ENCODE measurements around the gene ZNF79.

ZNF79 gene

DNA sequence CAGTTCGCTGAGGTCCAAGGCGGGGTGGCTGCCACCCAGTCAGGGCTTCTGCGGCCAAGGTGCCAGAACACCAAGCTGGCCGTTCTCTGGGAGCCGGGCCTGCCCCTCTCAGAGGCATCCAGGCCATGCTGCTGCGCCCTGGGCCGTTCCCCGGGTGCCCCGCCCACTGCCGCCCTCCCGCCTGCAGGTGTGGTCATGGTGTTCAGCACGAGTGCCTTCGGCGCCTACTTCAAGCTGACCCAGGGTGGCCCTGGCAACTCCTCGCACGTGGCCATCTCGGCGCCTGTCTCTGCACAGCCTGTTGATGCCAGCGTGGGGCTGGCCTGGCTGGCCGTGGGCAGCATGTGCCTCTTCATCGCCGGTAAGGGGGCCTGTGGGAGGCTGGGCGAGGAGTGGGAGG is 19.6 kb upstream of the ZNF79 start:
- Histone ChIP-seq H3K4me3 (no peak overlapping the region), H3K27me3 (no peaks in the 10 kb centered on the region), H3K4me1 (no peaks in the 10 kb centered on the region), H3K27ac (no peak overlapping the region), H3K9me3 (no peaks in the 10 kb centered on the region), H3K36me3 (peaks cover 9 to 81% (median 57%) of the 10 kb centered on the region in 3 donors)
- no peak for DNase-seq
- intact Hi-C loops (cut with DNase I; ENCODE audit: low total_unique reads): no loop called here
- TF ChIP-seq, protein P1, sequence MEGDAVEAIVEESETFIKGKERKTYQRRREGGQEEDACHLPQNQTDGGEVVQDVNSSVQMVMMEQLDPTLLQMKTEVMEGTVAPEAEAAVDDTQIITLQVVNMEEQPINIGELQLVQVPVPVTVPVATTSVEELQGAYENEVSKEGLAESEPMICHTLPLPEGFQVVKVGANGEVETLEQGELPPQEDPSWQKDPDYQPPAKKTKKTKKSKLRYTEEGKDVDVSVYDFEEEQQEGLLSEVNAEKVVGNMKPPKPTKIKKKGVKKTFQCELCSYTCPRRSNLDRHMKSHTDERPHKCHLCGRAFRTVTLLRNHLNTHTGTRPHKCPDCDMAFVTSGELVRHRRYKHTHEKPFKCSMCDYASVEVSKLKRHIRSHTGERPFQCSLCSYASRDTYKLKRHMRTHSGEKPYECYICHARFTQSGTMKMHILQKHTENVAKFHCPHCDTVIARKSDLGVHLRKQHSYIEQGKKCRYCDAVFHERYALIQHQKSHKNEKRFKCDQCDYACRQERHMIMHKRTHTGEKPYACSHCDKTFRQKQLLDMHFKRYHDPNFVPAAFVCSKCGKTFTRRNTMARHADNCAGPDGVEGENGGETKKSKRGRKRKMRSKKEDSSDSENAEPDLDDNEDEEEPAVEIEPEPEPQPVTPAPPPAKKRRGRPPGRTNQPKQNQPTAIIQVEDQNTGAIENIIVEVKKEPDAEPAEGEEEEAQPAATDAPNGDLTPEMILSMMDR (IDR thresholded peaks at IDR 0.05): no peak

DNA sequence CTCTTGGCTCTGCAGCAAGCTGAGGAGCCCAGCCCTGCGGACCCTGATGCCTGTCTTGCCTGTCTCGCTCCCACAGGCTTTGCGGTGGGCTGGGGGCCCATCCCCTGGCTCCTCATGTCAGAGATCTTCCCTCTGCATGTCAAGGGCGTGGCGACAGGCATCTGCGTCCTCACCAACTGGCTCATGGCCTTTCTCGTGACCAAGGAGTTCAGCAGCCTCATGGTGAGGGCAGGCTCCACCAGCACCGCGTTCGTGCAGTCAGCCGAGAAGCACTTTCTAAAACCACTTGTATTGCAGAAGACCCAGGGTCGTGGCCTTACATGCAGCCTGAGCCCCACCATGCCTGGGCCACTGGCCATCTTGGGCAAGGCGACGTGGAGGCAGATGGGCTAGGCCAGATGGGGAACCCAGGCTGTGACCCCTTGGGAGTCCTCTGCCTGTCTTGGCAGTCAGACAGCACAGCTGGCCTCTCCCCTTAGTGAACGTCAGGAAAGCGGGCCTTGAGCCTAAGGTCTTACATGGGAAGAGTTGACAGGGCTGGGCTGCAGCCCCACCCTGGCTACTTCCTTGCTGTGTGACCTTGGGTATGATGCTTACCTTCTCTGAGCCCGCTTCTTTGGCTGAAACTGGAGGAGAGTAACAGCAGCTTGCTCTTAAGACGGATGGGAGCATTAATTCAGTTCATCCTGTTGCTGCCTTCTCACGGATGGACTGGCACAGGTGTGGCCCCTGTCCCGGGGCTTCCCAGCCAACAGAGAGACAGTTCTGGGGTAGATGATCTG is 18.6 kb upstream of the ZNF79 start:
- no peak overlapping the region for H3K27ac ChIP-seq
- intact Hi-C loops (cut with DNase I; ENCODE audit: low total_unique reads): no loop called here
- H3K27me3 ChIP-seq: no peaks in the 10 kb centered on the region
- DNase-seq: no peak
- no peaks in the 10 kb centered on the region for H3K4me1 ChIP-seq
- no peaks in the 10 kb centered on the region for H3K9me3 ChIP-seq
- no peak overlapping the region for H3K4me3 ChIP-seq
- peaks cover 9 to 72% (median 53%) of the 10 kb centered on the region in 3 donors for H3K36me3 ChIP-seq
- TF ChIP-seq, protein P1 (IDR thresholded peaks at IDR 0.05): no peak

DNA sequence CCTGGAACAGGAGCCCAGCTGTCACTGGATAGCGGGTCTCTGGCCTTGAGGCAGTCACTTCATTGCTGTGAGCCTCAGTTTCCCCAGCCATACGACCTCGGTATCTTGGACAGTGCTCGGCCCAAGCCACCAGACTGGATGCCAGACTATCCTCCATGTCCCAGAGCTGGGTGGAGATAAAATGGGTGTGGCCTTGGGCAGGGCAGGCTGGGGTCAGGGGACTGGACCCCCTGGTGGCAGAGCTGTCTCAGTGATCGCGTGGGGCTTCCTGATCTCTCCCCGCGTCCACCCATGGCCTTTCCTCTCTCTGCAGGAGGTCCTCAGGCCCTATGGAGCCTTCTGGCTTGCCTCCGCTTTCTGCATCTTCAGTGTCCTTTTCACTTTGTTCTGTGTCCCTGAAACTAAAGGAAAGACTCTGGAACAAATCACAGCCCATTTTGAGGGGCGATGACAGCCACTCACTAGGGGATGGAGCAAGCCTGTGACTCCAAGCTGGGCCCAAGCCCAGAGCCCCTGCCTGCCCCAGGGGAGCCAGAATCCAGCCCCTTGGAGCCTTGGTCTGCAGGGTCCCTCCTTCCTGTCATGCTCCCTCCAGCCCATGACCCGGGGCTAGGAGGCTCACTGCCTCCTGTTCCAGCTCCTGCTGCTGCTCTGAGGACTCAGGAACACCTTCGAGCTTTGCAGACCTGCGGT is 17.2 kb upstream of the ZNF79 start:
- Histone ChIP-seq H3K27ac (no peak overlapping the region), H3K36me3 (peaks cover 9 to 58% (median 44%) of the 10 kb centered on the region in 3 donors), H3K27me3 (no peaks in the 10 kb centered on the region), H3K4me3 (no peak overlapping the region), H3K4me1 (no peaks in the 10 kb centered on the region), H3K9me3 (no peaks in the 10 kb centered on the region)
- no peak for DNase-seq
- intact Hi-C loops (cut with DNase I; ENCODE audit: low total_unique reads): no loop called here
- TF ChIP-seq, protein P1 (IDR thresholded peaks at IDR 0.05): no peak

DNA sequence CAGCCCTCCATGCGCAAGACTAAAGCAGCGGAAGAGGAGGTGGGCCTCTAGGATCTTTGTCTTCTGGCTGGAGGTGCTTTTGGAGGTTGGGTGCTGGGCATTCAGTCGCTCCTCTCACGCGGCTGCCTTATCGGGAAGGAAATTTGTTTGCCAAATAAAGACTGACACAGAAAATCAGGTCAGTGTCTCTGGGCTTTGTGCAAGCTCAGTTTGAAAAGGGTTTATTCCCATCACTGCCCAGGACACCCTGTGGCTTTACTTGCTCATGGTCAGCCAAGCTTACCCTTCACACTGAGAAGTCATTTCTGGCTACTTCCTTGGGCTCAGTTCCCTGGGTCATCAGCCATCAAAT is 16.7 kb upstream of the ZNF79 start:
- no peak for DNase-seq
- H3K27ac ChIP-seq: no peak overlapping the region
- no peaks in the 10 kb centered on the region for H3K27me3 ChIP-seq
- TF ChIP-seq, protein P1 (IDR thresholded peaks at IDR 0.05): no peak
- H3K36me3 ChIP-seq: peaks cover 9 to 53% (median 39%) of the 10 kb centered on the region in 3 donors
- intact Hi-C loops (cut with DNase I; ENCODE audit: low total_unique reads): no loop called here
- H3K4me1 ChIP-seq: no peaks in the 10 kb centered on the region
- H3K4me3 ChIP-seq: no peak overlapping the region
- no peaks in the 10 kb centered on the region for H3K9me3 ChIP-seq

DNA sequence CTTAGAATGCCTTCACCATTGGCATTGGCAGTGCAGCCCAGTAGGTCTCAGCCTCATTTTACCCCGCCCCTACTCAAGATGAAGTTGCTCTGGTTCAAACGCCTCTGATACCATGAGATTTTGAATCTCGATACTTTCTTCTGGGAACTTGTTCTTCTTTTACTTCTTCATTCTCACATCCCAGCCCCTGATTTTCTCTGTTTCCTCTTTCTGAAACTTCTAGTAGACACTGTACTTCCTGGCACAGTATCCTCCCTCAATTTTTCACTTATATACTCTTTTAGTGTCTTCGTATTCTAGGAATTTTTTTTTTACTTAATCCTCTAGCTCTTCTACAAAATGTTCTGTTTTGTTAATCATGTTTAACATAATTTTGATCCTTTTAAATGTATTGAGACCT is 13.1 kb upstream of the ZNF79 start:
- intact Hi-C loops (cut with DNase I; ENCODE audit: low total_unique reads): no loop called here
- Histone ChIP-seq H3K27me3 (no peaks in the 10 kb centered on the region), H3K4me3 (no peak overlapping the region), H3K36me3 (peaks cover 0 to 16% (median 10%) of the 10 kb centered on the region in 3 donors), H3K9me3 (no peaks in the 10 kb centered on the region), H3K4me1 (no peaks in the 10 kb centered on the region), H3K27ac (no peak overlapping the region)
- DNase-seq: no peak
- TF ChIP-seq, protein P1 (IDR thresholded peaks at IDR 0.05): no peak
